Effector memory CD8-positive, alpha-beta T cell (primary cell): Measurements from ENCODE around the gene GPHN.
A peak's percentile ranks its signal among the peaks of the same experiment; 100 is the strongest.
"Not testable (repeated sequence)": the region's sequence is repeated elsewhere in the genome, so short reads cannot be mapped to it uniquely, and the experiment has no call there.

Experiments
- ATAC-seq: fragments of 150-1000 bp; cut with Tn5 transposase; replicated peaks from 2 replicates; pipeline ENCODE4 v1.10.0; 2021; ENCODE audit warnings: mild to moderate bottlenecking, moderate library complexity
- DNase-seq, 3 experiments: peaks; one replicate each; pipeline ENCODE4 v3.0.0; 2021
- H3K27ac Mint-ChIP-seq, 2 donors: one replicate each; pipeline ENCODE4 v1.8.0; 2022; ENCODE audit warnings: mild to moderate bottlenecking in 2 of 2, mixed read lengths in 2 of 2, moderate library complexity in 2 of 2
- H3K27me3 Mint-ChIP-seq, 2 donors: one replicate each; pipeline ENCODE4 v1.8.0; 2022; ENCODE audit warnings: mixed read lengths in 2 of 2
- H3K36me3 Mint-ChIP-seq: one replicate; pipeline ENCODE4 v1.8.0; 2022; ENCODE audit warnings: mild to moderate bottlenecking, moderate library complexity, mixed read lengths; ENCODE audit not compliant: insufficient read depth
- H3K4me1 Mint-ChIP-seq, 2 donors: one replicate each; pipeline ENCODE4 v1.8.0; 2022; ENCODE audit warnings: low read depth in 2 of 2, mixed read lengths in 2 of 2
- H3K4me3 Mint-ChIP-seq, 2 donors: one replicate each; pipeline ENCODE4 v1.8.0; 2022; ENCODE audit warnings: mild to moderate bottlenecking in 2 of 2, mixed read lengths in 2 of 2, moderate library complexity in 2 of 2
- H3K9me3 Mint-ChIP-seq, 2 donors: one replicate each; pipeline ENCODE4 v1.8.0; 2022; ENCODE audit warnings: mixed read lengths in 2 of 2

Gene GPHN

DNA sequence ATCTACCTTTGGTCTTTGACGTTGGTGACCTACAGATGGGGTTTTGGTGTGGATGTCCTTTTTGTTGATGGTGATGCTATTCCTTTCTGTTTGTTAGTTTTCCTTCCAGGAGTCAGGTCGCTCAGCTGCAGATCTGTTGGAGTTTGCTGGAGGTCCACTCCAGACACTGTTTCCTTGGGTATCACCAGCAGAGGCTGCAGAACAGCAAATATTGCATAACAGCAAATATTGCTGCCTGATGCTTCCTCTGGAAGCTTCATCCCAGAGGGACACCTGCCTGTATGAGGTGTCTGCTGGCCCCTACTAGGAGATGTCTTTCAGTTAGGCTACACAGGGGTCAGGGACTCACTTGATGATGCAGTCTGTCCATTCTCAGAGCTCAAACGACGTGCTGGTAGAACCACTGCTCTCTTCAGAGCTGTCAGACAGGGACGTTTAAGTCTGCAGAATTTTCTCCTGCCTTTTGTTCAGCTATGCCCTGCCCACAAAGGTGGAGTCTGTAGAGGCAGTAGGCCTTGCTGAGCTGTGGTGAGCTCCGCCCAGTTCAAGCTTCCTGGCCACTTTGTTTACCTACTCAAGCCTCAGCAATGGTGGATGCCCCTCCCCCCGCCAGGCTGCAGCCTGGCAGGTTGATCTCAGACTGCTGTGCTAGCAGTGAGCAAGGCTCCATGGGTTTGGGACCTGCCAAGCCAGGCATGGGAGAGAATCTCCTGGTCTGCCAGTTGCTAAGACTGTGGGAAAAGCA, 559.3 kb downstream of the GPHN start:
- not testable (repeated sequence) for H3K27me3 Mint-ChIP-seq, H3K36me3 Mint-ChIP-seq, H3K4me1 Mint-ChIP-seq, DNase-seq, ATAC-seq
- H3K9me3 Mint-ChIP-seq, result peaks cover 10 to 18% of the 10 kb centered on the region in 2 donors
- peak overlapping the region in 1 of 2 donors; percentile 21 for H3K4me3 Mint-ChIP-seq
- peak overlapping the region in 1 of 2 donors; percentile 52 for H3K27ac Mint-ChIP-seq

DNA sequence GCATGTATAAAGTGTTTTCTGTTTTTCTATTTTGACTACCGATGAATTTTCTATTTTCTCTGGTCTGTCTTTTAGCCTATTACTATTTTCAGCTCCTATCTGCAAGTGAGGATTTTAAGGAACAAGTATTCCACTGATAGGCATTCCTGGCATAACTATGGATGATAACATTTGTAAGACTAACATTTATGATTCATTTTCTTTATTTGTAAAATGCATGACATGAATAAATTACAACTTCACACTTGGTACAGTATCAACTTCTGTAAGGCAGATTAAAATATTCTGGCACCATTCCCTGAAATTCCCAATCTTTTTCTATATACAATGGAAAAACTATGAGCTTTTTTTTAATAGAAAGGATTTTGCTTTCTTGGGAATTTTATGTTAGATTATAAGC, 560.3 kb downstream of the GPHN start:
- H3K4me3 Mint-ChIP-seq, result no peak overlapping the region
- no peak for ATAC-seq

DNA sequence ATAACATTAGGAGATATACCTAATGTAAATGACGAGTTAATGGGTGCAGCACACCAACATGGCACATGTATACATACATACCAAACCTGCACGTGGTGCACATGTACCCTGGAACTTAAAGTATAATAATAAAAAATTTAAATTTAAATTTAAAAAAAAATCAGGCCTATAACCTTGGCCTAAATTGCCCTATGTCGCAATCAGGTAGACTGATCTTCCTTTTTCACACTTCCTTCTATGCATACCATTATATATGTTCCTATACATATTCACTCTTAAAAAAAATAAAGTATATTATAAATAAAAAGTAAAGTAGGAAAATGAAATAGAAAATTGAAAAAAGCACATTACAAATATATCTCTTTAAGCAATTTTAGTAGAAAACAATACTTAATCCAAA, 563.6 kb downstream of the GPHN start:
- Mint-ChIP-seq H3K36me3 (peaks cover 4% of the 10 kb centered on the region), H3K4me1 (peaks cover 0 to 5% of the 10 kb centered on the region in 2 donors), H3K9me3 (peaks cover 0 to 7% of the 10 kb centered on the region in 2 donors), H3K4me3 (no peak overlapping the region), H3K27me3 (no peaks in the 10 kb centered on the region), H3K27ac (no peak overlapping the region)
- no peak for ATAC-seq
- no peak for DNase-seq

More for the DNA sequence above, 560.3 kb downstream of the GPHN start:
- Mint-ChIP-seq H3K36me3 (peaks cover 4% of the 10 kb centered on the region), H3K4me1 (peaks cover 4 to 5% of the 10 kb centered on the region in 2 donors), H3K9me3 (peaks cover 10 to 18% of the 10 kb centered on the region in 2 donors), H3K27ac (peak overlapping the region in 1 of 2 donors; percentile 52), H3K27me3 (no peaks in the 10 kb centered on the region)
- no peak for DNase-seq

DNA sequence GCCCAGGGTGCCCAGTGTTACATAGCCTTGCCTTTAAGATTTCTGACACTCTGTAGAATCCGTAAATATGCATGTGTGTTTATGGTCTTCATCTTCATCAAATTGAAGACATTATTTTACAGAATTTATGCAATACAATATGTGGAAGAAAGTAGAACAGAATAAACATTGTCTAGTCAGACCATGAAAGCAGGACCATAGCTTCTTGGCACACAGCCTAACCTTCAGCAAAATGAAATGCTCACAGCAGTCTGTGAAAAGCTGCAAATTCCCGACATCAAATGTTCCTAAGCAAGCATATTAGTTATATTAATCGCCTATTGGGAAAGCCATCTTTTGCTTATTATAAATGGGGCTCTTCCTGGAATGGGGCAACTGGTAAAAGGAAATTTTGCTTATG, 570.0 kb downstream of the GPHN start:
- Mint-ChIP-seq H3K27me3 (no peaks in the 10 kb centered on the region), H3K36me3 (no peaks in the 10 kb centered on the region), H3K9me3 (no peaks in the 10 kb centered on the region), H3K4me3 (no peak overlapping the region), H3K27ac (no peak overlapping the region), H3K4me1 (no peaks in the 10 kb centered on the region)
- DNase-seq (no peak), ATAC-seq (no peak)

DNA sequence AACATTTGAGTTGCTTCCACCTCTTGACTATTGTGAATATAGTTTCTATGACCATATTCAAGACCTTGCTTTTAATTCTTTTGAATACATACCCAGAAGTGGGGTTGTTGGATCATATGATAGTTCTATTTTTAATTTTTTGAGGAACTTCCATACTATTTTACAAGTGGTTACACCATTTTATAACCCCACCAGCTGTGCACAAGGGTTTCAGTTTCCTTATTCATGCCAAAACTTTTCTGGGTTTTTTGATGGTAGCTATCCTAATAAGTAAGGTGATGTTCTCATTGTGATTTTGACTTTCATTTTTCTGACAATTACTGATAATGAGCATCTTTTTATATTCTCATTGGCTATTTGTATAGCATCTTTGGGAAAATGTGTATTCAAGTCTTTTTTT, 571.9 kb downstream of the GPHN start:
- Mint-ChIP-seq H3K4me3 (no peak overlapping the region), H3K27ac (no peak overlapping the region)

DNA sequence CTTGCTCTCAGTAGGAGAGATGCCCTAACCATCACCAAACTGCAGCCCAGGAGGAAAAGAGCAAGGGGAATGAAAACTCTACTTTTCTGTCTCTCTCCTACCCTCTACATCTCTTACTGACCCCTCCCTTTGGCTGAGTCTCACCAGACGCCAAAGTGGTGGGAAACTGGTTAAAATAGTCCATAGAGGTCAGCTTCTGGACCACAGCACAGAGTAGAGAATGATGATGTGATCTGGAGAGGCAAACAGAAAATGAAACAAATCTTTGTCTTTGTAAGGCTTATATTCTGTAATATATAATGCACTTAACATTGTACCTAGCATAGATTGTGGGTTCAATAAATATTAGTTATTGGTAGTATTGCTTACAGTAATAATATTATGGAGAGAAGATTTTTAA, 600.3 kb downstream of the GPHN start:
- Mint-ChIP-seq H3K36me3 (no peaks in the 10 kb centered on the region), H3K4me3 (no peak overlapping the region), H3K4me1 (no peaks in the 10 kb centered on the region), H3K27me3 (no peaks in the 10 kb centered on the region), H3K9me3 (peaks cover 3 to 21% of the 10 kb centered on the region in 2 donors), H3K27ac (no peak overlapping the region)
- ATAC-seq (no peak), DNase-seq (no peak)

More for the DNA sequence above, 571.9 kb downstream of the GPHN start:
- DNase-seq (no peak), ATAC-seq (no peak)
- H3K27me3 Mint-ChIP-seq, result no peaks in the 10 kb centered on the region
- no peaks in the 10 kb centered on the region for H3K36me3 Mint-ChIP-seq
- H3K9me3 Mint-ChIP-seq, result peaks cover 0 to 1% of the 10 kb centered on the region in 2 donors
- H3K4me1 Mint-ChIP-seq, result no peaks in the 10 kb centered on the region

DNA sequence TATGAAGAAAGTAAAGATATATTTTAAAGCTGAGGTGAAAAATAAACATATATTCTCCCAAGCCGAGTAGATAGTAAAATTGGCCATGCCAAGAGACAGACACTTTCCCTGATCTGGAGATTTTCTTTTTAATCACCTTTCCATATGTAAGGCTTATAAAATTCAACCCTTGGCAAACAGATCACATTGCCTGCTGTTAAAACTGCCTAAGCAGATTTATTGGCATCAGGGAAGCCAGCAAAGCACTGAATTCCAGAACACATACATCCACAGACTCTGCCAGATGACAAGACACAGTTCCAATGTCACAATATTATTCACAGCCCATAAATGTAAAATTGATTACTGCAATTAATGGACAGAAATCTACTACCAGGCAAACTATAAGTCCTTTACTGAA, 603.1 kb downstream of the GPHN start:
- no peaks in the 10 kb centered on the region for H3K4me1 Mint-ChIP-seq
- H3K4me3 Mint-ChIP-seq, result no peak overlapping the region
- no peaks in the 10 kb centered on the region for H3K36me3 Mint-ChIP-seq
- H3K27ac Mint-ChIP-seq, result no peak overlapping the region
- DNase-seq, result no peak
- no peak for ATAC-seq
- H3K27me3 Mint-ChIP-seq, result no peaks in the 10 kb centered on the region
- H3K9me3 Mint-ChIP-seq, result peaks cover 0 to 7% of the 10 kb centered on the region in 2 donors

DNA sequence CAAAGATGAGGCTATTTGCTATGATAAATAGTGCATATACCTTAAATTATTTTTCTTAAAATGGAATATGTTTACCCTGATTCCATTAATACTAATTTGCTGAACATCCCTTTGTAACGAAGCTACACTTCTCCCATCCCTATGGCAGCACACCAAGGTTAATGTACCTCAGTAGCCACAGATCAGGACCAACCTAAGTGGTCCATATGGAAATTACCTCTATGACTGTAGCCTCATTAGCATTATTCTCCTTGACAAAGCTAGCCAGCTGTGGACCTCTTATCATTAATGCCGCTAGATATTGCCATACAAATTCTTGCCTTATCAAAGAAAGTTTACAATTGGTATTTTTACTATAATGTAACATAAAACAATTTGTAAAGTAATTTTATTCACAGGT, 604.4 kb downstream of the GPHN start:
- Mint-ChIP-seq H3K36me3 (no peaks in the 10 kb centered on the region), H3K4me1 (no peaks in the 10 kb centered on the region), H3K27ac (no peak overlapping the region), H3K27me3 (no peaks in the 10 kb centered on the region), H3K4me3 (no peak overlapping the region), H3K9me3 (no peaks in the 10 kb centered on the region)
- ATAC-seq (no peak), DNase-seq (no peak)

DNA sequence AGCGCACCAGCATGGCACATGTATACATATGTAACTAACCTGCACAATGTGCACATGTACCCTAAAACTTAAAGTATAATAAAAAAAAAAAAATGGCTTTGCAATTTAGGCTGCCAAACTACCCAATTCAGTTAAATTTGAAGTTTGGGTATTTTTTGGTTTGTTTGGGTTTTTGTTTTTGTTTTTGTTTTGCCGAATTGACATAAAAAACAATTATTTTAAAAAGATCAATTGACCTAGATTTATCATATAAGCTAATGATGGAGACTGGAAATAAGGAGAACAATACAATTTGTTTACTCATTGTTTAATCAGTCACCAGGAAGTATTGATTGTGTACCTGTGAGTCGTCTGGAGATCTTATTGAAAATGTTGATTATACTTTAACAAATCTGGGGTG, 619.2 kb downstream of the GPHN start:
- no peaks in the 10 kb centered on the region for H3K4me1 Mint-ChIP-seq
- ATAC-seq (no peak), DNase-seq (no peak)
- no peaks in the 10 kb centered on the region for H3K36me3 Mint-ChIP-seq
- no peak overlapping the region for H3K4me3 Mint-ChIP-seq
- H3K27ac Mint-ChIP-seq, result no peak overlapping the region
- H3K27me3 Mint-ChIP-seq, result no peaks in the 10 kb centered on the region
- H3K9me3 Mint-ChIP-seq, result no peaks in the 10 kb centered on the region

DNA sequence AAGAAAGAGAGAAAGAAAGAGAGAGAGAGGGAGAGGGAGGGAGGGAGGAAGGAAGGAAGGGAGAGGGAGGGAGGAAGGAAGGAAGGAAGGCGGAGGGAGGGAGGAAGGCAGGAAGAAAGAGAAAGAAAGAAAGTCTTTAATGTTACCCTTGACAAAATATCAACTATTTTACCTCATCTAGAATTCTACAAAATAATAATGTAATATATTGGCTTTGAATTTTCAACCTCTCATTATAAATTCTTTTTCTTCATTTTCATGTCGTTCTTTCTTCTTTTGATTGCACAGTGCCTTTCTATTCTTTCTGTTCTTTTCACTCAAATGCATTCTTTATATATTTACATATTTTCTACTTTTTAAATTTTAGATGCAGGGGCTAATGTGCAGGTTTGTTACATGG, 621.8 kb downstream of the GPHN start:
- H3K4me1 Mint-ChIP-seq, result no peaks in the 10 kb centered on the region
- H3K27ac Mint-ChIP-seq, result no peak overlapping the region
- H3K4me3 Mint-ChIP-seq, result no peak overlapping the region
- no peaks in the 10 kb centered on the region for H3K27me3 Mint-ChIP-seq
- DNase-seq (no peak), ATAC-seq (no peak)
- no peaks in the 10 kb centered on the region for H3K36me3 Mint-ChIP-seq
- H3K9me3 Mint-ChIP-seq, result no peaks in the 10 kb centered on the region

DNA sequence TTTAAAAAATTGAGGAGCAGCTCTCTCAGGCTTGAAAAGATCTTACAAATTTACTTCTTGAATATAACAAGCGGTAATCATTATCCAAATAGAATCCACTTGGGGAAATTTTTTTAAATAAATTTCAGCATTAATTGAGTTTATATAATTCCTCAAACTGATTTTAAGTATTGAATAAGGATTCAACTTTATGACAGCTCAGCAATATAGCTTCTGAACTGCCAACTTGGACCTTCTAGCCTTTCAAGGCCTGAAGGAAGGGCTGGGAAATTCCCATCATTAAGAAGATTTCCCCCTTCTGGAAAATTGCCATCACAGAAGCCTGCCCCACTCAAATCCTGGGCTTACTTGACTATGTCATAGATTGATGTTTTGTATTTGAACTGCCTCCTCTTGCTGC, 623.7 kb downstream of the GPHN start:
- no peaks in the 10 kb centered on the region for H3K27me3 Mint-ChIP-seq
- H3K36me3 Mint-ChIP-seq, result no peaks in the 10 kb centered on the region
- H3K9me3 Mint-ChIP-seq, result no peaks in the 10 kb centered on the region
- DNase-seq, result no peak
- H3K4me3 Mint-ChIP-seq, result no peak overlapping the region
- no peaks in the 10 kb centered on the region for H3K4me1 Mint-ChIP-seq
- H3K27ac Mint-ChIP-seq, result no peak overlapping the region
- ATAC-seq, result no peak

DNA sequence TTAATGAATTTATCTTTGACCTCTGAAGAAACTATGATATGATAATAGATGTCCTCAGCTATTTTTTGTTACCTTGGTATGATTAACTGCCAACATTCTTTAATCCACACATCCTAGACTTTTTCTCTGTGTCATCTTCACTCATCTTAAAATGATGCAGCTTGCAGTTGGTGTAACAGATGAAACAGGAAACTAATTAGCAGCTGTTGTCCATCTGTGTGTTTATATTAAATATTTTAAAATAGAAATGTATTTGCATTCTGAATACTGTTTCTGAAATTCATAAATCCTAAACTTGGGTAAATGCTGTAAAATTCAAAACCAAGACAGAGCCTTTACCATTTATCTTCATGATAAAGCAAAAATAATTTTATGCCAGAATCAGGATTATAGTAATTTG, 625.2 kb downstream of the GPHN start:
- Mint-ChIP-seq H3K27ac (no peak overlapping the region), H3K27me3 (no peaks in the 10 kb centered on the region), H3K9me3 (no peaks in the 10 kb centered on the region), H3K36me3 (peaks cover 2% of the 10 kb centered on the region), H3K4me3 (no peak overlapping the region), H3K4me1 (no peaks in the 10 kb centered on the region)
- ATAC-seq (no peak), DNase-seq (no peak)

DNA sequence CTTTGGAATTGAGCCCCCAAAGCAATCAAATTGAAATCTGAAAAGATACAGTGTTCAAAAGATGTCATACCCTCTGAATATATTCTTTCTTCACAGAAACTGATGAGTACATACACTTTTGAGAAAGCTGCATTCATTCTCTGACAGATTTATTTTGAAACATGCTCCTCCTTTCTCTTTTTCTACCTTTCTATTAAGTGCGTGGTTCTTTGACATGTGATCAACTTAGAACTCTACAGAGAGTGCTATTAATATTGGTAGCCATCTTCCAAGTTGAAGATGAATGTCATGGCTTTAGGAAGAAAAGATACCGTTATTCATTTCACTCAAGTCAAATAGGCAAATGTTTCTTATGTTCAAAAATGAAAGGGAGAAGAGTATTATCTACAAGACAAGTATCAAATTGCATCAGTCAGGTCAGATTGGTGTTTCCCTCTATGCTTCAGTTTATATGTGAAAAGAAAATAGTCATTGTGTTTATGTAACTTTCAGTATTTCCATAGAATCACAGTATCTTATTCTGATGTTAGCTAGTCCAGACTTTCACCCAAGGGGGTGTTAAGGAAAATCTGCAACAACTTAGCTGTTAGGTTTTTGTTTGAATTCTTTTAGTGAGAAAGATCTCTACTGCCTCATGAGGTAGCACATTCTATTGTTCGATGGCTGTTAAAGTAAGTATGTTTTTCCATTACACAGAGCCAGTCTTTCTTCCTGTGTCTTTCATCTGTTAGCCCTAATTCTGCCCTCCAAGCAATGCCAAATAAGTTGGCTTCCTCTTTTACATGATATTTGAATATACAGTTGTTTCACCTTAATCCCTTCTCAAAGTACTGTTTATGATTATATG, 625.9 kb downstream of the GPHN start:
- Mint-ChIP-seq H3K4me1 (no peaks in the 10 kb centered on the region), H3K4me3 (peak overlapping the region in 1 of 2 donors; percentile 4), H3K27ac (no peak overlapping the region), H3K27me3 (no peaks in the 10 kb centered on the region), H3K9me3 (no peaks in the 10 kb centered on the region), H3K36me3 (peaks cover 2% of the 10 kb centered on the region)
- no peak for DNase-seq
- ATAC-seq, result no peak
